OCI-LY3 (cell line): ENCODE data around the gene SMCO4.

Experiments used
- EZH2phosphoT487 ChIP-seq: fragments of 200-600 bp; shearing (Covaris generic); IDR thresholded peaks from 2 replicates; pipeline ENCODE4 v1.6.1; 2018; ENCODE audit warnings: antibody characterized with exemption, mixed run types, low read depth
- TF ChIP-seq, protein P1 (sequence below): fragments of 200-600, 300-600 bp; sonication (generic); IDR thresholded peaks from 2 replicates; pipeline ENCODE4 v1.5.1; 2014; ENCODE audit warnings: antibody characterized with exemption, low read length, low read depth

GRCh38 chr11:93547773-93548172 lies 4.6 kb upstream of the SMCO4 start:
- TF ChIP-seq, protein P1, sequence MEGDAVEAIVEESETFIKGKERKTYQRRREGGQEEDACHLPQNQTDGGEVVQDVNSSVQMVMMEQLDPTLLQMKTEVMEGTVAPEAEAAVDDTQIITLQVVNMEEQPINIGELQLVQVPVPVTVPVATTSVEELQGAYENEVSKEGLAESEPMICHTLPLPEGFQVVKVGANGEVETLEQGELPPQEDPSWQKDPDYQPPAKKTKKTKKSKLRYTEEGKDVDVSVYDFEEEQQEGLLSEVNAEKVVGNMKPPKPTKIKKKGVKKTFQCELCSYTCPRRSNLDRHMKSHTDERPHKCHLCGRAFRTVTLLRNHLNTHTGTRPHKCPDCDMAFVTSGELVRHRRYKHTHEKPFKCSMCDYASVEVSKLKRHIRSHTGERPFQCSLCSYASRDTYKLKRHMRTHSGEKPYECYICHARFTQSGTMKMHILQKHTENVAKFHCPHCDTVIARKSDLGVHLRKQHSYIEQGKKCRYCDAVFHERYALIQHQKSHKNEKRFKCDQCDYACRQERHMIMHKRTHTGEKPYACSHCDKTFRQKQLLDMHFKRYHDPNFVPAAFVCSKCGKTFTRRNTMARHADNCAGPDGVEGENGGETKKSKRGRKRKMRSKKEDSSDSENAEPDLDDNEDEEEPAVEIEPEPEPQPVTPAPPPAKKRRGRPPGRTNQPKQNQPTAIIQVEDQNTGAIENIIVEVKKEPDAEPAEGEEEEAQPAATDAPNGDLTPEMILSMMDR = no peak
- no peak for TF ChIP-seq EZH2phosphoT487
